Occipital lobe (tissue), 2 donors: Measurements from ENCODE around the gene IL3RA. TPM values are rescaled to one million over a fixed set of nuclear protein-coding genes. Genes with fewer than 3 reads are reported as not detected.

Experiments used
- DNase-seq: peaks from one replicate; lab custom pipeline; 2025; lab: John Stamatoyannopoulos, UW
- total RNA-seq: library from RNA; depleted of rRNA; stranded (reverse); fragments of >200 nt; gene quantifications from one replicate; pipeline ENCODE4 v1.2.3, GENCODE V29; 2014

The IL3RA gene
- total RNA-seq, 1 donor from 2014 or later = 0.94 TPM

GRCh38 chrX:1384658-1385252, 48.2 kb downstream of the IL3RA start:
- DNase-seq = no peak

GRCh38 chrX:1385253-1386223, 49.0 kb downstream of the IL3RA start:
- DNase-seq = no peak

- no peak for DNase-seq
Observed at GRCh38 chrX:1386338-1387127, 49.9 kb downstream of the IL3RA start.

- no peak for DNase-seq
Observed at GRCh38 chrX:1387141-1387776, 50.7 kb downstream of the IL3RA start.

- no peak for DNase-seq
Observed at GRCh38 chrX:1388651-1389050, 52.1 kb downstream of the IL3RA start.

GRCh38 chrX:1389181-1389992, 52.8 kb downstream of the IL3RA start:
- DNase-seq = no peak

- DNase-seq = no peak
Observed at GRCh38 chrX:1389993-1390285, 53.4 kb downstream of the IL3RA start.

GRCh38 chrX:1390621-1391369, 54.2 kb downstream of the IL3RA start:
- no peak for DNase-seq

- DNase-seq = no peak
Observed at GRCh38 chrX:1391370-1391706, 54.8 kb downstream of the IL3RA start.

- no peak for DNase-seq
Observed at GRCh38 chrX:1391707-1392375, 55.3 kb downstream of the IL3RA start, which contains the start of gene SLC25A6. SLC25A6 (minus strand) TSS chrX:1392113; CDS start chrX:1392009, 104 bp downstream.

GRCh38 chrX:1392376-1393068, 55.9 kb downstream of the IL3RA start:
- no peak for DNase-seq

- DNase-seq = no peak
Observed at GRCh38 chrX:1393871-1394615, 57.5 kb downstream of the IL3RA start.

GRCh38 chrX:1394731-1395501, 58.3 kb downstream of the IL3RA start:
- no peak for DNase-seq

- no peak for DNase-seq
Observed at GRCh38 chrX:1395646-1396216, 59.1 kb downstream of the IL3RA start.

- no peak for DNase-seq
Observed at GRCh38 chrX:1397001-1397400, 60.4 kb downstream of the IL3RA start.

GRCh38 chrX:1397441-1398270, 61.1 kb downstream of the IL3RA start:
- no peak for DNase-seq
